K562 (cell line): ENCODE measurements around the gene HAUS1. TPM values are rescaled to one million over a fixed set of nuclear protein-coding genes. Genes with fewer than 3 reads are reported as not detected.

ENCODE experiments used
- CHCHD3 ChIP-seq: fragments of 250-450 bp; sonication (Bioruptor Pico); IDR thresholded peaks from 2 replicates; pipeline ENCODE4 v2.1.2; 2022; ENCODE audit warnings: mild to moderate bottlenecking
- ERF ChIP-seq: fragments of 450-650 bp; formaldehyde crosslinking; IDR thresholded peaks from 2 replicates; pipeline ENCODE4 v1.4.0; 2020; ENCODE audit warnings: mild to moderate bottlenecking, mixed read lengths
- NCOA1 ChIP-seq: fragments of 450-650 bp; IDR thresholded peaks from 2 replicates; pipeline ENCODE4 v1.6.1; 2016; ENCODE audit warnings: low read depth
- TAL1 ChIP-seq: fragments of 450-650 bp; IDR thresholded peaks from 2 replicates; pipeline ENCODE4 v1.6.1; 2016; ENCODE audit warnings: mild to moderate bottlenecking
- TCFL5 ChIP-seq: fragments of 250-450 bp; sonication (Bioruptor Pico); conservative IDR thresholded peaks from 2 replicates; pipeline ENCODE4 v1.6.1; 2021; ENCODE audit warnings: mild to moderate bottlenecking, moderate library complexity, matching md5 sums
- ZNF197 ChIP-seq: fragments of 200-800 bp; sonication (Bioruptor generic); IDR thresholded peaks from 2 replicates; pipeline ENCODE4 v1.6.1; 2016; ENCODE audit warnings: low read depth, missing genetic modification characterization, missing compliant biosample characterization
- ZNF354B ChIP-seq: fragments of 250-450 bp; sonication (Bioruptor Pico); IDR thresholded peaks from 2 replicates; pipeline ENCODE4 v1.4.0; 2020
- ZNF384 ChIP-seq: IDR thresholded peaks from 2 replicates; pipeline ENCODE4 v1.6.1; 2012; ENCODE audit warnings: low read depth, low read length, improper control_type of control experiment
- ZNF408 ChIP-seq: fragments of 250-450 bp; sonication (Bioruptor Pico); IDR thresholded peaks from 2 replicates; pipeline ENCODE4 v1.4.0; 2020; ENCODE audit warnings: low read depth, mild to moderate bottlenecking, moderate library complexity
- polyA plus RNA-seq, 8 experiments: library from polyadenylated mRNA; depleted of rRNA in 4 of 8; stranded (reverse) in 5 of 8; unstranded in 3 of 8; fragments of >200 nt; fragmentation: Nextera tagmentation in 2 of 8; fragmentation: Illumina TruSeq in 1 of 8; extraction: Ambion mirVana in 2 of 8; extraction: Trizol in 1 of 8; gene quantifications; 2 replicates each; pipeline versions ENCODE4 v1.2.1 to v1.2.3, GENCODE V29; 2011 to 2014; ENCODE audit warnings: inconsistent platforms in 1 of 8, missing spikeins in 1 of 8
- total RNA-seq, 7 experiments: library from RNA; depleted of rRNA in 6 of 7; stranded (reverse); fragments of >200 nt in 6 of 7; fragmentation: Illumina TruSeq in 2 of 7; extraction: Trizol in 2 of 7; gene quantifications; 2 replicates each; pipeline versions ENCODE4 v1.2.1 to v1.2.3, GENCODE V29; 2011 to 2021; ENCODE audit warnings: low replicate concordance in 1 of 7
- TF ChIP-seq, protein P1 (sequence below): sonication (generic); formaldehyde crosslinking; IDR thresholded peaks from 2 replicates; pipeline ENCODE4 v1.8.0; 2023; ENCODE audit warnings: missing genetic modification reagents, mild to moderate bottlenecking, borderline replicate concordance
- TF ChIP-seq, protein P2 (sequence below): sonication (generic); formaldehyde crosslinking; IDR thresholded peaks from 2 replicates; pipeline ENCODE4 v1.8.1; 2023; ENCODE audit warnings: mild to moderate bottlenecking, missing genetic modification reagents
- TF ChIP-seq, protein P3 (sequence below): fragments of 250-450 bp; sonication (Bioruptor Pico); IDR thresholded peaks from 2 replicates; pipeline ENCODE4 v1.5.0; 2021; ENCODE audit warnings: mild to moderate bottlenecking, borderline replicate concordance
- TF ChIP-seq, protein P4 (sequence below): sonication (generic); formaldehyde crosslinking; IDR thresholded peaks from 2 replicates; pipeline ENCODE4 v1.8.0; 2022; ENCODE audit warnings: mild to moderate bottlenecking, missing genetic modification reagents
- TF ChIP-seq, protein P5 (sequence below): fragments of 450-650 bp; formaldehyde crosslinking; IDR thresholded peaks from 2 replicates; pipeline ENCODE4 v1.4.0; 2020; ENCODE audit warnings: mild to moderate bottlenecking

HAUS1 gene
- total and polyA plus RNA-seq, 9 of the 15 experiments (the other 6 are each of a cell fraction or from before 2014, with no cell fraction given): 45.6 to 135 (median 76.3) TPM

DNA sequence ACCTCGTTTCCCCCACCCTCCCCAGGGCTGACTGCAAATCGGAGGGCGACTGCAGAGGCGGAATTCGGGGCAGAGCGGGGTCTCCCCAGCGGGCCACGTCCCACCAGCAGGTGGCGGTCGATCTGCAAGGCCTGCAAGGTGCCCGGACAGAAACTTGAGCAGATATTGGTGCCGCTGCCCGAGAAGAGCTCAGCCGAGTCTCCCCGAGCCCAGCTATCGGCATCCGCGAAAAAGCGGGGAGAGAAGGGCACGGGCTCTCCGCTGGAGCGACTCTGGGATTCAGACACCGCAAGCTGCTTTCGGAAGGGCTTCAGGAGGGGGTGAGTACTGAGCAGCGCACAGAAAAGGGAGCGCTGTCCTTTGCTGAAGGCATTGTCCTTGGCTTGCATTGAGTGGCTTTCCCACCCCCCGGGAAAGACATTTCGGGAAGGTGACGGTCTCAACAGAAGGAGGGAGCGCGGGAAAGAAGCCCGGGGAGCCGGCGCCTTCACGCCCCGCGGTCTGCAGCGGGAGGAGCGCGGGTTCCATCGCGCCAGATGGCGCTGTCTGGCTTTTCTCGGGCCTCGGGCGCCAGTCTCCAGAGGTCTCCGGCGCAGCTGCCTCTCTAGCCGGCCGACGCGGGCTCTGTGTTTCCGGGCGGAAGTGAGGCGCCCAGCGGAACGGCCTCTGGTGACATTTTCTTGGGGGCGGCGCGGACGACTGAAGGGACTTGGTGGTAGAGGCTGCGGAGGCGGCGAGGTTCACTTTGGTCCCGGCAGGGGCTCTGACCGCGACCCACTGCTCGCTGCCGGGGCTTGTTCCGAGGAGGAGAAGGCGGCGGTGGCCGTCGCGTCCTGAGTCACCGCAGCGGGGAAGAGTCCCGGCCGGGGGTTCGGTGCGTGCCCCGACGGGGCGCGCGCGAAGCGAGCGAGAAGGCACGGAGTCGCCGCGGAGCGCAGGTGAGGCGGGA is 69.5 kb downstream of the HAUS1 start (continued):
- TF ChIP-seq, protein P1, sequence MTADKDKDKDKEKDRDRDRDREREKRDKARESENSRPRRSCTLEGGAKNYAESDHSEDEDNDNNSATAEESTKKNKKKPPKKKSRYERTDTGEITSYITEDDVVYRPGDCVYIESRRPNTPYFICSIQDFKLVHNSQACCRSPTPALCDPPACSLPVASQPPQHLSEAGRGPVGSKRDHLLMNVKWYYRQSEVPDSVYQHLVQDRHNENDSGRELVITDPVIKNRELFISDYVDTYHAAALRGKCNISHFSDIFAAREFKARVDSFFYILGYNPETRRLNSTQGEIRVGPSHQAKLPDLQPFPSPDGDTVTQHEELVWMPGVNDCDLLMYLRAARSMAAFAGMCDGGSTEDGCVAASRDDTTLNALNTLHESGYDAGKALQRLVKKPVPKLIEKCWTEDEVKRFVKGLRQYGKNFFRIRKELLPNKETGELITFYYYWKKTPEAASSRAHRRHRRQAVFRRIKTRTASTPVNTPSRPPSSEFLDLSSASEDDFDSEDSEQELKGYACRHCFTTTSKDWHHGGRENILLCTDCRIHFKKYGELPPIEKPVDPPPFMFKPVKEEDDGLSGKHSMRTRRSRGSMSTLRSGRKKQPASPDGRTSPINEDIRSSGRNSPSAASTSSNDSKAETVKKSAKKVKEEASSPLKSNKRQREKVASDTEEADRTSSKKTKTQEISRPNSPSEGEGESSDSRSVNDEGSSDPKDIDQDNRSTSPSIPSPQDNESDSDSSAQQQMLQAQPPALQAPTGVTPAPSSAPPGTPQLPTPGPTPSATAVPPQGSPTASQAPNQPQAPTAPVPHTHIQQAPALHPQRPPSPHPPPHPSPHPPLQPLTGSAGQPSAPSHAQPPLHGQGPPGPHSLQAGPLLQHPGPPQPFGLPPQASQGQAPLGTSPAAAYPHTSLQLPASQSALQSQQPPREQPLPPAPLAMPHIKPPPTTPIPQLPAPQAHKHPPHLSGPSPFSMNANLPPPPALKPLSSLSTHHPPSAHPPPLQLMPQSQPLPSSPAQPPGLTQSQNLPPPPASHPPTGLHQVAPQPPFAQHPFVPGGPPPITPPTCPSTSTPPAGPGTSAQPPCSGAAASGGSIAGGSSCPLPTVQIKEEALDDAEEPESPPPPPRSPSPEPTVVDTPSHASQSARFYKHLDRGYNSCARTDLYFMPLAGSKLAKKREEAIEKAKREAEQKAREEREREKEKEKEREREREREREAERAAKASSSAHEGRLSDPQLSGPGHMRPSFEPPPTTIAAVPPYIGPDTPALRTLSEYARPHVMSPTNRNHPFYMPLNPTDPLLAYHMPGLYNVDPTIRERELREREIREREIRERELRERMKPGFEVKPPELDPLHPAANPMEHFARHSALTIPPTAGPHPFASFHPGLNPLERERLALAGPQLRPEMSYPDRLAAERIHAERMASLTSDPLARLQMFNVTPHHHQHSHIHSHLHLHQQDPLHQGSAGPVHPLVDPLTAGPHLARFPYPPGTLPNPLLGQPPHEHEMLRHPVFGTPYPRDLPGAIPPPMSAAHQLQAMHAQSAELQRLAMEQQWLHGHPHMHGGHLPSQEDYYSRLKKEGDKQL (CRISPR knock-in tag): no peak
- TF ChIP-seq CHCHD3 (CRISPR knock-in tag) (no peak), ZNF384 (no peak), ZNF197 (CRISPR knock-in tag) (no peak), ZNF408 (CRISPR knock-in tag) (no peak), NCOA1 (no peak), TAL1 (no peak), ZNF354B (CRISPR knock-in tag) (no peak), ERF (CRISPR knock-in tag) (no peak), TCFL5 (CRISPR knock-in tag) (no peak)
- TF ChIP-seq, protein P2, sequence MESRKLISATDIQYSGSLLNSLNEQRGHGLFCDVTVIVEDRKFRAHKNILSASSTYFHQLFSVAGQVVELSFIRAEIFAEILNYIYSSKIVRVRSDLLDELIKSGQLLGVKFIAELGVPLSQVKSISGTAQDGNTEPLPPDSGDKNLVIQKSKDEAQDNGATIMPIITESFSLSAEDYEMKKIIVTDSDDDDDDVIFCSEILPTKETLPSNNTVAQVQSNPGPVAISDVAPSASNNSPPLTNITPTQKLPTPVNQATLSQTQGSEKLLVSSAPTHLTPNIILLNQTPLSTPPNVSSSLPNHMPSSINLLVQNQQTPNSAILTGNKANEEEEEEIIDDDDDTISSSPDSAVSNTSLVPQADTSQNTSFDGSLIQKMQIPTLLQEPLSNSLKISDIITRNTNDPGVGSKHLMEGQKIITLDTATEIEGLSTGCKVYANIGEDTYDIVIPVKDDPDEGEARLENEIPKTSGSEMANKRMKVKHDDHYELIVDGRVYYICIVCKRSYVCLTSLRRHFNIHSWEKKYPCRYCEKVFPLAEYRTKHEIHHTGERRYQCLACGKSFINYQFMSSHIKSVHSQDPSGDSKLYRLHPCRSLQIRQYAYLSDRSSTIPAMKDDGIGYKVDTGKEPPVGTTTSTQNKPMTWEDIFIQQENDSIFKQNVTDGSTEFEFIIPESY (CRISPR knock-in tag): no peak; the same call in 1 of the 2 replicates
- TF ChIP-seq, protein P3, sequence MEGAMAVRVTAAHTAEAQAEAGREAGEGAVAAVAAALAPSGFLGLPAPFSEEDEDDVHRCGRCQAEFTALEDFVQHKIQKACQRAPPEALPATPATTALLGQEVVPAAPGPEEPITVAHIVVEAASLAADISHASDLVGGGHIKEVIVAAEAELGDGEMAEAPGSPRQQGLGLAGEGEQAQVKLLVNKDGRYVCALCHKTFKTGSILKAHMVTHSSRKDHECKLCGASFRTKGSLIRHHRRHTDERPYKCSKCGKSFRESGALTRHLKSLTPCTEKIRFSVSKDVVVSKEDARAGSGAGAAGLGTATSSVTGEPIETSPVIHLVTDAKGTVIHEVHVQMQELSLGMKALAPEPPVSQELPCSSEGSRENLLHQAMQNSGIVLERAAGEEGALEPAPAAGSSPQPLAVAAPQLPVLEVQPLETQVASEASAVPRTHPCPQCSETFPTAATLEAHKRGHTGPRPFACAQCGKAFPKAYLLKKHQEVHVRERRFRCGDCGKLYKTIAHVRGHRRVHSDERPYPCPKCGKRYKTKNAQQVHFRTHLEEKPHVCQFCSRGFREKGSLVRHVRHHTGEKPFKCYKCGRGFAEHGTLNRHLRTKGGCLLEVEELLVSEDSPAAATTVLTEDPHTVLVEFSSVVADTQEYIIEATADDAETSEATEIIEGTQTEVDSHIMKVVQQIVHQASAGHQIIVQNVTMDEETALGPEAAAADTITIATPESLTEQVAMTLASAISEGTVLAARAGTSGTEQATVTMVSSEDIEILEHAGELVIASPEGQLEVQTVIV (CRISPR knock-in tag): no peak
- TF ChIP-seq, protein P4, sequence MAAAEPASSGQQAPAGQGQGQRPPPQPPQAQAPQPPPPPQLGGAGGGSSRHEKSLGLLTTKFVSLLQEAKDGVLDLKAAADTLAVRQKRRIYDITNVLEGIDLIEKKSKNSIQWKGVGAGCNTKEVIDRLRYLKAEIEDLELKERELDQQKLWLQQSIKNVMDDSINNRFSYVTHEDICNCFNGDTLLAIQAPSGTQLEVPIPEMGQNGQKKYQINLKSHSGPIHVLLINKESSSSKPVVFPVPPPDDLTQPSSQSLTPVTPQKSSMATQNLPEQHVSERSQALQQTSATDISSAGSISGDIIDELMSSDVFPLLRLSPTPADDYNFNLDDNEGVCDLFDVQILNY (CRISPR knock-in tag): no peak
- TF ChIP-seq, protein P5, sequence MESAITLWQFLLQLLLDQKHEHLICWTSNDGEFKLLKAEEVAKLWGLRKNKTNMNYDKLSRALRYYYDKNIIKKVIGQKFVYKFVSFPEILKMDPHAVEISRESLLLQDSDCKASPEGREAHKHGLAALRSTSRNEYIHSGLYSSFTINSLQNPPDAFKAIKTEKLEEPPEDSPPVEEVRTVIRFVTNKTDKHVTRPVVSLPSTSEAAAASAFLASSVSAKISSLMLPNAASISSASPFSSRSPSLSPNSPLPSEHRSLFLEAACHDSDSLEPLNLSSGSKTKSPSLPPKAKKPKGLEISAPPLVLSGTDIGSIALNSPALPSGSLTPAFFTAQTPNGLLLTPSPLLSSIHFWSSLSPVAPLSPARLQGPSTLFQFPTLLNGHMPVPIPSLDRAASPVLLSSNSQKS (CRISPR knock-in tag): no peak
